HEK293 (cell line): ENCODE measurements around the gene MLLT3.

Source experiments
- CTCF ChIA-PET: fragments of 350-600 bp; formaldehyde crosslinking; extraction: SDS; loops from one replicate; lab custom pipeline; 2021; ENCODE audit warnings: antibody characterized with exemption; lab: Yijun Ruan, JAX
- POLR2A ChIA-PET: fragments of 300-600 bp; formaldehyde crosslinking; extraction: SDS; loops from one replicate; lab custom pipeline; 2020; ENCODE audit warnings: antibody characterized with exemption, inconsistent platforms; lab: Yijun Ruan, JAX
- H3K27ac ChIP-seq: fragments of 200-500 bp; sonication (Bioruptor generic); 2 replicates; pipeline ENCODE4 v1.5.1; 2014; ENCODE audit warnings: low read depth, low read length, control low read depth, inconsistent platforms; ENCODE audit errors: extremely low read depth
- H3K36me3 ChIP-seq, 2 experiments: fragments of 200-500 bp in 1 of 2; sonication (Bioruptor generic) in 1 of 2; 1 replicate in 1 of 2; 2 replicates in 1 of 2; pipeline ENCODE4 v1.5.1; 2014 to 2017; ENCODE audit warnings: inconsistent platforms in 2 of 2, low read length in 2 of 2; ENCODE audit not compliant: control insufficient read depth in 2 of 2, insufficient read depth in 1 of 2
- H3K4me1 ChIP-seq: fragments of 200-500 bp; sonication (Bioruptor generic); 2 replicates; pipeline ENCODE4 v1.5.1; 2014; ENCODE audit warnings: mild to moderate bottlenecking, low read length, inconsistent platforms; ENCODE audit not compliant: control insufficient read depth, insufficient read depth
- H3K4me3 ChIP-seq: 2 replicates; pipeline ENCODE4 v1.5.1; 2011; ENCODE audit warnings: low read depth, mild to moderate bottlenecking, control low read depth, low read length, moderate library complexity
- H3K9me3 ChIP-seq: fragments of 200-500 bp; sonication (Bioruptor generic); 2 replicates; pipeline ENCODE4 v1.5.1; 2014; ENCODE audit warnings: low read depth, low read length, inconsistent platforms; ENCODE audit not compliant: control insufficient read depth, insufficient read depth
- AEBP2 ChIP-seq: fragments of 450-650 bp; formaldehyde crosslinking; IDR thresholded peaks from 2 replicates; pipeline ENCODE4 v1.5.1; 2016; ENCODE audit warnings: missing biosample characterization, missing genetic modification characterization, borderline replicate concordance
- HIC1 ChIP-seq: fragments of 450-650 bp; formaldehyde crosslinking; IDR thresholded peaks from 2 replicates; pipeline ENCODE4 v1.5.1; 2016; ENCODE audit warnings: missing biosample characterization, missing genetic modification characterization
- HOXC10 ChIP-seq: sonication (generic); formaldehyde crosslinking; IDR thresholded peaks from 2 replicates; pipeline ENCODE4 v1.8.1; 2023; ENCODE audit warnings: mild to moderate bottlenecking, missing genetic modification reagents
- KLF17 ChIP-seq: fragments of 450-650 bp; formaldehyde crosslinking; IDR thresholded peaks from 2 replicates; pipeline ENCODE4 v1.5.1; 2016; ENCODE audit warnings: missing biosample characterization, missing genetic modification characterization
- KLF9 ChIP-seq: fragments of 450-650 bp; formaldehyde crosslinking; IDR thresholded peaks from 2 replicates; pipeline ENCODE4 v1.5.1; 2016; ENCODE audit warnings: missing biosample characterization, missing genetic modification characterization, low read depth
- MEIS1 ChIP-seq: sonication (generic); formaldehyde crosslinking; IDR thresholded peaks from 2 replicates; pipeline ENCODE4 v1.8.1; 2022; ENCODE audit warnings: missing genetic modification reagents, mild to moderate bottlenecking, borderline replicate concordance
- PRDM6 ChIP-seq: fragments of 450-650 bp; formaldehyde crosslinking; IDR thresholded peaks from 2 replicates; pipeline ENCODE4 v1.5.1; 2017; ENCODE audit warnings: missing biosample characterization, missing genetic modification characterization
- WT1 ChIP-seq: fragments of 450-650 bp; formaldehyde crosslinking; IDR thresholded peaks from 2 replicates; pipeline ENCODE4 v1.5.1; 2016; ENCODE audit warnings: missing biosample characterization, missing genetic modification characterization
- YY1 ChIP-seq: fragments of 450-650 bp; formaldehyde crosslinking; IDR thresholded peaks from 2 replicates; pipeline ENCODE4 v1.5.1; 2018; ENCODE audit warnings: missing biosample characterization, missing genetic modification characterization
- ZBTB44 ChIP-seq: fragments of 450-650 bp; IDR thresholded peaks from 2 replicates; pipeline ENCODE4 v1.5.1; 2018; ENCODE audit warnings: missing biosample characterization, mild to moderate bottlenecking, missing genetic modification characterization
- ZFHX2 ChIP-seq: fragments of 450-650 bp; formaldehyde crosslinking; conservative IDR thresholded peaks from 2 replicates; pipeline ENCODE4 v1.5.1; 2016; ENCODE audit warnings: missing biosample characterization, missing genetic modification characterization
- ZNF10 ChIP-seq: fragments of 450-650 bp; formaldehyde crosslinking; IDR thresholded peaks from 2 replicates; pipeline ENCODE4 v1.5.1; 2017; ENCODE audit warnings: missing biosample characterization, missing genetic modification characterization
- ZNF280D ChIP-seq: fragments of 450-650 bp; formaldehyde crosslinking; IDR thresholded peaks from 2 replicates; pipeline ENCODE4 v1.5.1; 2016; ENCODE audit warnings: missing biosample characterization, missing genetic modification characterization
- ZNF292 ChIP-seq: fragments of 450-650 bp; formaldehyde crosslinking; IDR thresholded peaks from 2 replicates; pipeline ENCODE4 v1.5.1; 2016; ENCODE audit warnings: low read depth, missing biosample characterization, missing genetic modification characterization, borderline replicate concordance
- ZNF324 ChIP-seq: fragments of 450-650 bp; formaldehyde crosslinking; IDR thresholded peaks from 2 replicates; pipeline ENCODE4 v1.5.1; 2016; ENCODE audit warnings: missing biosample characterization, missing genetic modification characterization
- ZNF335 ChIP-seq: fragments of 450-650 bp; formaldehyde crosslinking; conservative IDR thresholded peaks from 2 replicates; pipeline ENCODE4 v1.5.1; 2016; ENCODE audit warnings: missing biosample characterization, missing genetic modification characterization
- ZNF362 ChIP-seq: fragments of 450-650 bp; formaldehyde crosslinking; IDR thresholded peaks from 2 replicates; pipeline ENCODE4 v1.5.1; 2016; ENCODE audit warnings: missing biosample characterization, missing genetic modification characterization
- ZNF473 ChIP-seq: fragments of 450-650 bp; formaldehyde crosslinking; IDR thresholded peaks from 2 replicates; pipeline ENCODE4 v1.5.1; 2017; ENCODE audit warnings: missing biosample characterization, missing genetic modification characterization
- ZNF501 ChIP-seq: fragments of 450-650 bp; formaldehyde crosslinking; IDR thresholded peaks from 2 replicates; pipeline ENCODE4 v1.5.1; 2016; ENCODE audit warnings: missing biosample characterization, missing genetic modification characterization
- ZNF521 ChIP-seq: fragments of 450-650 bp; formaldehyde crosslinking; IDR thresholded peaks from 2 replicates; pipeline ENCODE4 v1.5.1; 2017; ENCODE audit warnings: missing biosample characterization, mild to moderate bottlenecking, missing genetic modification characterization
- ZNF548 ChIP-seq: fragments of 450-650 bp; formaldehyde crosslinking; IDR thresholded peaks from 2 replicates; pipeline ENCODE4 v1.5.1; 2016; ENCODE audit warnings: missing biosample characterization, missing genetic modification characterization
- ZNF600 ChIP-seq: fragments of 450-650 bp; formaldehyde crosslinking; IDR thresholded peaks from 2 replicates; pipeline ENCODE4 v1.5.1; 2016; ENCODE audit warnings: missing biosample characterization, missing genetic modification characterization
- ZNF785 ChIP-seq: fragments of 450-650 bp; formaldehyde crosslinking; IDR thresholded peaks from 2 replicates; pipeline ENCODE4 v1.5.1; 2016; ENCODE audit warnings: missing biosample characterization, missing genetic modification characterization
- ZSCAN23 ChIP-seq: fragments of 450-650 bp; formaldehyde crosslinking; IDR thresholded peaks from 2 replicates; pipeline ENCODE4 v1.5.1; 2016; ENCODE audit warnings: missing biosample characterization, missing genetic modification characterization

MLLT3 gene

GRCh38 chr9:20537294-20537693 is 85.0 kb downstream of the MLLT3 start:
- ChIA-PET CTCF (interaction anchor here (1.0 to 3.5 kb wide), 2 partner anchors 10 to 13 kb away, joined by 3 to 24 read pairs; no protein-coding TSS in a partner anchor), POLR2A (no interaction called here)
- Histone ChIP-seq H3K36me3 (no peaks in the 10 kb centered on the region), H3K4me3 (no peak overlapping the region), H3K4me1 (peaks cover 23% of the 10 kb centered on the region), H3K9me3 (no peaks in the 10 kb centered on the region; the same call in 1 of the 2 replicates), H3K27ac (no peak overlapping the region)
- TF ChIP-seq ZBTB44 (tag by site-specific recombination) (peak; percentile 72), ZNF501 (no peak), ZNF10 (no peak), MEIS1 (no peak), ZNF473 (no peak), KLF9 (tag by site-specific recombination) (no peak), PRDM6 (tag by site-specific recombination) (peak; percentile 75), ZNF292 (tag by site-specific recombination) (no peak), YY1 (tag by site-specific recombination) (no peak), ZNF280D (tag by site-specific recombination) (no peak)

GRCh38 chr9:20532584-20532983 is 89.7 kb downstream of the MLLT3 start:
- Histone ChIP-seq H3K9me3 (no peaks in the 10 kb centered on the region), H3K27ac (no peak overlapping the region), H3K4me1 (peaks cover 26% of the 10 kb centered on the region), H3K36me3 (no peaks in the 10 kb centered on the region), H3K4me3 (no peak overlapping the region)
- ChIA-PET POLR2A (no interaction called here), CTCF (interaction anchor here (1.5 kb wide), 1 partner anchor 11 kb away, joined by 4 read pairs; no protein-coding TSS in a partner anchor)
- TF ChIP-seq ZNF548 (tag by site-specific recombination): no peak
- no peak for TF ChIP-seq ZNF362 (tag by site-specific recombination)
- TF ChIP-seq KLF17 (tag by site-specific recombination): no peak
- TF ChIP-seq WT1 (tag by site-specific recombination): no peak
- no peak for TF ChIP-seq AEBP2 (tag by site-specific recombination)
- no peak for TF ChIP-seq ZNF324
- TF ChIP-seq HIC1 (tag by site-specific recombination): no peak
- TF ChIP-seq ZFHX2 (tag by site-specific recombination): no peak
- no peak for TF ChIP-seq ZNF785 (tag by site-specific recombination)
- no peak for TF ChIP-seq ZNF335 (tag by site-specific recombination)
- TF ChIP-seq ZSCAN23: no peak
- TF ChIP-seq ZNF600 (tag by site-specific recombination): no peak
- TF ChIP-seq ZNF473: no peak
- no peak for TF ChIP-seq HOXC10
- TF ChIP-seq ZNF521 (tag by site-specific recombination): no peak
